Dedifferentiated amniotic fluid mesenchymal stem cell (primary cell): ENCODE results near the gene PARL.

Source experiments
- DNase-seq: peaks from one replicate; pipeline ENCODE4 v3.0.0-alpha.2; 2016; ENCODE audit errors: extremely low spot score

PARL gene

GRCh38 chr3:183854318-183855035 is 30.2 kb downstream of the PARL start:
- no peak for DNase-seq

GRCh38 chr3:183845608-183846288 is 38.9 kb downstream of the PARL start:
- DNase-seq, result no peak

GRCh38 chr3:183845090-183845489 is 39.6 kb downstream of the PARL start:
- DNase-seq, result no peak

- peak; percentile 88 for DNase-seq
These were observed 40.1 kb downstream of the PARL start for GRCh38 chr3:183844606-183845005.

- no peak for DNase-seq
These were observed 44.9 kb downstream of the PARL start for GRCh38 chr3:183839751-183840150.

GRCh38 chr3:183837894-183838293 is 46.8 kb downstream of the PARL start:
- DNase-seq, result no peak

- no peak for DNase-seq
These were observed 47.3 kb downstream of the PARL start for GRCh38 chr3:183837390-183837789.

GRCh38 chr3:183833516-183833915 is 51.2 kb downstream of the PARL start:
- DNase-seq, result no peak

- no peak for DNase-seq
These were observed 54.5 kb downstream of the PARL start for GRCh38 chr3:183830187-183830586.

GRCh38 chr3:183829466-183829865 is 55.2 kb downstream of the PARL start:
- DNase-seq, result no peak

GRCh38 chr3:183828538-183828870 is 56.2 kb downstream of the PARL start:
- DNase-seq, result no peak

GRCh38 chr3:183827809-183828537 is 56.7 kb downstream of the PARL start:
- DNase-seq, result no peak

GRCh38 chr3:183826448-183827250 is 58.0 kb downstream of the PARL start:
- DNase-seq, result no peak

- peak; percentile 31 for DNase-seq
These were observed 59.1 kb downstream of the PARL start, which contains the start of gene MAP6D1 for GRCh38 chr3:183825456-183826161. MAP6D1 (minus strand) TSS chr3:183825577; CDS start chr3:183825547, 30 bp downstream.

- DNase-seq, result no peak
These were observed 59.8 kb downstream of the PARL start for GRCh38 chr3:183824761-183825455.

- no peak for DNase-seq
These were observed 60.7 kb downstream of the PARL start for GRCh38 chr3:183823963-183824362.

- DNase-seq, result no peak
These were observed 62.0 kb downstream of the PARL start for GRCh38 chr3:183822631-183823030.

GRCh38 chr3:183819831-183820230 is 64.8 kb downstream of the PARL start:
- no peak for DNase-seq

GRCh38 chr3:183818706-183819624 is 65.7 kb downstream of the PARL start:
- no peak for DNase-seq
